Tibial artery (tissue), 4 donors: ENCODE measurements around the gene GNG12.

ENCODE experiments used
- DNase-seq, 2 donors: peaks; one replicate each; pipeline ENCODE4 v3.0.0-alpha.2; 2019
- H3K27ac ChIP-seq, 2 donors: fragments of 200-600 bp; sonication (generic) in 1 of 2; 1 replicate in 1 of 2; 2 replicates in 1 of 2; pipeline ENCODE4 v1.5.1; 2018 to 2019; ENCODE audit warnings: mild to moderate bottlenecking in 1 of 2
- H3K27me3 ChIP-seq, 2 donors: fragments of 200-600 bp; sonication (generic) in 1 of 2; one replicate each; pipeline versions ENCODE4 v1.5.1 to v1.6.0; 2016 to 2019
- H3K36me3 ChIP-seq, 3 donors: fragments of 200-600 bp; sonication (generic) in 2 of 3; one replicate each; pipeline ENCODE4 v1.5.1; 2016 to 2019; ENCODE audit warnings: mild to moderate bottlenecking in 2 of 3
- H3K4me1 ChIP-seq, 4 donors: fragments of 200-600 bp; sonication (generic) in 2 of 4; 1 replicate in 3 of 4; 2 replicates in 1 of 4; pipeline ENCODE4 v1.5.1; 2016 to 2019
- H3K4me3 ChIP-seq, 2 donors: fragments of 200-600 bp; sonication (generic) in 1 of 2; 1 replicate in 1 of 2; 2 replicates in 1 of 2; pipeline ENCODE4 v1.5.1; 2018 to 2019; ENCODE audit warnings: mild to moderate bottlenecking in 2 of 2
- H3K9me3 ChIP-seq, 3 donors: fragments of 200-600 bp; sonication (generic) in 1 of 3; one replicate each; pipeline ENCODE4 v1.5.1; 2016 to 2019
- intact Hi-C: fragments of 100-400 bp; cut with DNase I; formaldehyde crosslinking; loops from one replicate; pipeline ENCODE4 v1.15.0; 2023; ENCODE audit warnings: low total_unique reads
- TF ChIP-seq, protein P1 (sequence below), 2 experiments: fragments of 200-600 bp in 1 of 2; fragments of 450-650 bp in 1 of 2; IDR thresholded peaks; one replicate each; pipeline ENCODE4 v1.5.1; 2017 to 2019; ENCODE audit warnings: antibody characterized with exemption in 2 of 2, mild to moderate bottlenecking in 1 of 2, moderate library complexity in 1 of 2

GNG12 gene

GRCh38 chr1:67690411-67690810 lies 142.9 kb downstream of the GNG12 start:
- DNase-seq: no peak
- peaks cover 21 to 27% (median 24%) of the 10 kb centered on the region in 3 donors for H3K36me3 ChIP-seq
- H3K9me3 ChIP-seq: no peaks in the 10 kb centered on the region
- TF ChIP-seq, protein P1, sequence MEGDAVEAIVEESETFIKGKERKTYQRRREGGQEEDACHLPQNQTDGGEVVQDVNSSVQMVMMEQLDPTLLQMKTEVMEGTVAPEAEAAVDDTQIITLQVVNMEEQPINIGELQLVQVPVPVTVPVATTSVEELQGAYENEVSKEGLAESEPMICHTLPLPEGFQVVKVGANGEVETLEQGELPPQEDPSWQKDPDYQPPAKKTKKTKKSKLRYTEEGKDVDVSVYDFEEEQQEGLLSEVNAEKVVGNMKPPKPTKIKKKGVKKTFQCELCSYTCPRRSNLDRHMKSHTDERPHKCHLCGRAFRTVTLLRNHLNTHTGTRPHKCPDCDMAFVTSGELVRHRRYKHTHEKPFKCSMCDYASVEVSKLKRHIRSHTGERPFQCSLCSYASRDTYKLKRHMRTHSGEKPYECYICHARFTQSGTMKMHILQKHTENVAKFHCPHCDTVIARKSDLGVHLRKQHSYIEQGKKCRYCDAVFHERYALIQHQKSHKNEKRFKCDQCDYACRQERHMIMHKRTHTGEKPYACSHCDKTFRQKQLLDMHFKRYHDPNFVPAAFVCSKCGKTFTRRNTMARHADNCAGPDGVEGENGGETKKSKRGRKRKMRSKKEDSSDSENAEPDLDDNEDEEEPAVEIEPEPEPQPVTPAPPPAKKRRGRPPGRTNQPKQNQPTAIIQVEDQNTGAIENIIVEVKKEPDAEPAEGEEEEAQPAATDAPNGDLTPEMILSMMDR (IDR thresholded peaks at IDR 0.05): no peak
- H3K27ac ChIP-seq: no peak overlapping the region
- H3K4me1 ChIP-seq: peaks cover 0 to 30% (median 16%) of the 10 kb centered on the region in 4 donors
- H3K27me3 ChIP-seq: no peaks in the 10 kb centered on the region
- H3K4me3 ChIP-seq: no peak overlapping the region
- intact Hi-C loops: no loop called here

DNA sequence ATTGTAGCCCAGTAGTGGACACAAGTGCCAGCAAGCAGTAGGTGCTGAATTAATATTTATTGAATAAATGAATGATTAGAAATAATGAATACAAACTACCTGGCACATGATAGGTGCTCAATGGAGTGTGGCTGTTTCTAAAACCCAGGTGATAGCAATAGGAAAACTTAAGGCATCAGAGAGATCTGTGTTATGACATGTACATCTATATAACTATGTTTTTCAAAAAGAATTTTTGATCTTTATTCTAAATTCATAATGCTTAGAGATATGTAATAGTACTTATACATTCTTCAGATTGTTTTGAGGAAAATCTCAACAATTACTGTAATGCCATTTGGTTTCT lies 143.3 kb downstream of the GNG12 start:
- no peak for DNase-seq
- Histone ChIP-seq H3K9me3 (no peaks in the 10 kb centered on the region), H3K36me3 (peaks cover 21 to 27% (median 24%) of the 10 kb centered on the region in 3 donors), H3K27ac (no peak overlapping the region), H3K27me3 (no peaks in the 10 kb centered on the region), H3K4me1 (peaks cover 0 to 30% (median 16%) of the 10 kb centered on the region in 4 donors), H3K4me3 (no peak overlapping the region)
- intact Hi-C loops: no loop called here
- TF ChIP-seq, protein P1 (IDR thresholded peaks at IDR 0.05): no peak

- no peak for DNase-seq
- peak overlapping the region; percentile 95 to 99 for H3K27ac ChIP-seq
- peaks cover 0 to 32% (median 18%) of the 10 kb centered on the region in 4 donors for H3K4me1 ChIP-seq
- intact Hi-C loops: loop anchor here (5.0 to 10.0 kb wide), 3 partner anchors 58 to 145 kb away; partner anchors contain the start of gene GNG12
- H3K4me3 ChIP-seq: peak overlapping the region in 1 of 2 donors; percentile 98
- no peaks in the 10 kb centered on the region for H3K27me3 ChIP-seq
- H3K9me3 ChIP-seq: no peaks in the 10 kb centered on the region
- H3K36me3 ChIP-seq: peaks cover 21 to 27% (median 24%) of the 10 kb centered on the region in 3 donors
- TF ChIP-seq, protein P1 (IDR thresholded peaks at IDR 0.05): no peak
These were observed 143.8 kb downstream of the GNG12 start for GRCh38 chr1:67689267-67690017.

- peaks cover 0 to 40% (median 25%) of the 10 kb centered on the region in 4 donors for H3K4me1 ChIP-seq
- TF ChIP-seq, protein P1 (IDR thresholded peaks at IDR 0.05): no peak
- peaks cover 21 to 27% (median 24%) of the 10 kb centered on the region in 3 donors for H3K36me3 ChIP-seq
- no peaks in the 10 kb centered on the region for H3K9me3 ChIP-seq
- H3K4me3 ChIP-seq: peak overlapping the region; percentile 88 to 98
- peak overlapping the region; percentile 95 to 99 for H3K27ac ChIP-seq
- no peak for DNase-seq
- no peaks in the 10 kb centered on the region for H3K27me3 ChIP-seq
- intact Hi-C loops: loop anchor here (5.0 to 10.0 kb wide), 3 partner anchors 59 to 146 kb away; partner anchors contain the start of gene GNG12
These were observed 144.6 kb downstream of the GNG12 start for GRCh38 chr1:67688526-67689219.

GRCh38 chr1:67687649-67688048 lies 145.6 kb downstream of the GNG12 start:
- H3K4me1 ChIP-seq: peaks cover 0 to 49% (median 34%) of the 10 kb centered on the region in 4 donors
- no peaks in the 10 kb centered on the region for H3K27me3 ChIP-seq
- H3K27ac ChIP-seq: peak overlapping the region; percentile 95 to 99
- peak overlapping the region; percentile 88 to 98 for H3K4me3 ChIP-seq
- H3K36me3 ChIP-seq: peaks cover 21 to 27% (median 24%) of the 10 kb centered on the region in 3 donors
- TF ChIP-seq, protein P1 (IDR thresholded peaks at IDR 0.05): no peak
- intact Hi-C loops: loop anchor here (5.0 to 10.0 kb wide), 3 partner anchors 60 to 147 kb away; partner anchors contain the start of gene GNG12
- no peaks in the 10 kb centered on the region for H3K9me3 ChIP-seq
- DNase-seq: no peak
